H4 (cell line): ENCODE data around the gene ONECUT3. TPM values are rescaled to one million over a fixed set of nuclear protein-coding genes. Genes with fewer than 3 reads are reported as not detected.
"Not testable (repeated sequence)": the region's sequence is repeated elsewhere in the genome, so short reads cannot be mapped to it uniquely, and the experiment has no call there.

Experiments
- DNase-seq: peaks from one replicate; pipeline ENCODE4 v3.0.0-alpha.2; 2015; ENCODE audit warnings: low spot score
- total RNA-seq: library from RNA; depleted of rRNA; stranded (reverse); fragments of >200 nt; shearing (Covaris generic); gene quantifications from 2 replicates; pipeline ENCODE4 v1.2.3, GENCODE V29; 2014; rRNA removed

Gene ONECUT3
- not detected in 2 replicates for total RNA-seq

DNA sequence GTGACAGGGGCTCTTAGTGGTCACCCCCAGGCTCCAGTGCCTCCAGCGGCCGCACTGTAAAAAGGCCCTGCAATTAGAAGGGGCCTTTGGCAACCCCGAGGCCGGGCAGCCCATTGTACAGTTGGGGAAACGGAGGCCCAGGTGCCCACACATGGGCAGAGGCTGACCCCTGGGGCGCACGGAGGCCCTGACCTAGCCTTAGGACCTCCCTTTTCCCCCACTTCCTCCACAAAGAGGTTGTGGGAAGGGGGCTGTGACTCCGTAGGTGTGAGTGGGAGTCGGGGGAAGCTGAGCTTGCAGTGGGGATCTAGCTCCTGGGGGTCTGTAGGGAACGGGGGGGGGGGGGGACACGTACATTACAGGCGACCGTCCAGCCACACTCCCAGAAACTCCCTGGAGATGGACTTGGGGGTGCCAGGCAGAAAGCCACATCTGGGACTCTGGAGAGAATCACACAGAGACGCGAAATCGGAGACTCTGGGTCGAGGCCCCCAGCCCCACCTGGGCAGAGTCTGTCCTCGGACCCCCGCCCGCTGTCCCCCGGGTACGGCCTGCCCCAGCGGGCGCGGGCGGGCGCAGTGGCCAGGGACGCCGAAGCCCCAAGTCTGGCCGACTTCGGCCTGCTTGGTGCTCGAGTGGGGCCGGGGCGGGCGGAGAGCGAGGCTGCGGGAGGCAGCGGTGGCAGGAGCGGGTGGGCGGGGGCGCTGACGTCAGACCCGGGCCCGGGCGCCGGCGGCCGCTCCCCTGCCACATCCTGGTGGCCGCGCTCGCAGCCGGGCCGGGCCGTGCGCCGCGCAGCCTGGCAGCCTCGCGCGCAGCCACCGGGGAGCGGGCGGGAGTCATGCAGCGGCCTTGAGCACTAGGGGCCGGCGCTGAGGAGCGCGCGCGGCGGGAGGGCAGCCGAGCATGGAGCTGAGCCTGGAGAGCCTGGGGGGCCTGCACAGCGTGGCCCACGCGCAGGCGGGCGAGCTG, at the start of gene ONECUT3:
Gene ONECUT3, plus strand, starts transcription at position 750 of the 972 bp plus-strand sequence. Its CDS starts 157 bp downstream, at position 907.
- DNase-seq: no peak

DNA sequence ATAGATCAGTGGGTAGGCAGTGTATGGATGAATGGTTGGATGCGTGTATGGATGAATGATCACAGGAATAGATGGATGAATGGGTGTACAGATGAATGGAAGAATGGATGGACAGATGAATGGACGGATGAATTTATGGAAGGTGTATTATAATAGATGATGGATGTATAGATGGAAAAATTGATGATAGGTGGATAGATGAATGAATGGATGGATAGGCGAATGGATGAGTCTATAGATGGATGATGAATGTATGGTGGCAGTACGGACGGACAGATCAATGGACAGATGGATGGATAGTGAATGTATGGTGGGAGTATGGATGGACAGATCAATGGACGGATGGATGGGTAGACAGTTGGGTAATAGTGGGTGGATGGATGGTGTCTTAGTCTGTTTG, 49.0 kb upstream of the ONECUT3 start:
- DNase-seq: no peak

DNA sequence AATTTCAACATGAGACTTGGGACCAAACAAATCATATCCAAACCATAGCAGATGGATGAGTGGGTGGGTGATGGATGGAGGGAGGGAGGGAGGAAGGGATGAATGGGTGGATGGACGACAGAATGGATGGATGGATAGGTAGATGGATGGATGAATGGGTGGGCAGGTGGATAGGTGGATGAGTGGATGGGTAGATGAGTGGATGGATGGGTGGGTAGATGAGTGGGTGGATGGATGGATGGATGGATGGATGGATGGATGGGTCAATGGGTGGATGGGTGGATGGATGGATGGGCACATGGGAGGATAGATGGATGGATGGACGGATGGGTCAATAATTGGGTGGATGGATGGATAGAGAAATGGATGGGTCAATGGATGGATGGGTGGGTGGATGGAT, 47.9 kb upstream of the ONECUT3 start:
- no peak for DNase-seq

DNA sequence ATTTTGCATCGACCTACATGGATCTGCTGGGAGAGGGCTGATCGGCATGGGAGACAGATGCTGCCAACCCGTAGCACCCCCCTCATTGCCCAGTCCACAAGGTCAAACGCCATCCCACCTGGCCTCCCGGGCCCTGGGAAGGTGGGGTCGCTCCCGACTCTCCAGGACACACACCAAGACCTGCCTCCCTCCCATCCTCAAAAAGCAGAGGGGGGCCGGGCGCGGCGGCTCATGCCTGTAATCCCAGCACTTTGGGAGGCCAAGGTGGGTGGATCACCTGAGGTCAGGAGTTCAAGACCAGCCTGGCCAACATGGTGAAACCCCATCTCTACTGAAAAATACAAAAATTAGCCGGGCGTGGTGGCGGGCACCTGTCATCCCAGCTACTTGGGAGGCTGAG, 46.7 kb upstream of the ONECUT3 start:
- not testable (repeated sequence) for DNase-seq

DNA sequence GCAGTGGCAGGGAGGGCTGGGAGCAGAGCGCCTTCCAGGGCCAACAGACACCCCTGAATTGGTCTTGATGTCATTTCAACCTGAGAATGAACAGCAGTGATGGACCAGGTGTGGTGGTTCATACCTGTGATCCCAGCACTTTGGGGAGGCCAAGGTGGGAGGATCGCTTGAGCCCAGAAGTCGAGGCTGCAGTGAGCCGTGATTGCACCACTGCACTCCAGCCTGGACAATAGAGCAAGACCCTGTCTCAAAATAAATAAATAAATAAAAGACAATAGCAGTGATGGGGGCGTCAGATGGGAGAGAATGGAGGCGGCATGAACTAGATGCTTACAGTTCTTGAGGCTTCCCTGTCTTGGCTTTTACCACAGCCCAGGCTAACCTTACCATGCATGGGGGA, 46.1 kb upstream of the ONECUT3 start:
- DNase-seq: no peak

DNA sequence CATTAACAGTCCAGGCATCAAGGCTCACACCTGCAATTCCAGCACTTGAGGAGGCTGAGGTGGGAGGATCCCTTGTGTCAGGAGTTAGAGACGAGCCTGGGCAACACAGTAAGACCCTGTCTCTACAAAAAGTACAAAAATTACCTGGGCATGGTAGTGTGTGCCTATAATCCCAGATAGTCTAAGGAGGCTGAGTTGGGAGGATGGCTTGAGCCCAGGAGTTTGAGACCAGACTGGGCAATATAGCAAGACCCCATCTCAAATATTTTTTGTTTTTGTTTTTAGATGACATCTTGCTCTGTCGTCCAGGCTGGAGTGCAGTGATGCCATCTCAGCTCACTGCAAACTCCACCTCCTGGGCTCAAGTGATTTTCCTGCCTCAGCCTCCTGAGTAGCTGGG, 40.1 kb upstream of the ONECUT3 start:
- DNase-seq: no peak

DNA sequence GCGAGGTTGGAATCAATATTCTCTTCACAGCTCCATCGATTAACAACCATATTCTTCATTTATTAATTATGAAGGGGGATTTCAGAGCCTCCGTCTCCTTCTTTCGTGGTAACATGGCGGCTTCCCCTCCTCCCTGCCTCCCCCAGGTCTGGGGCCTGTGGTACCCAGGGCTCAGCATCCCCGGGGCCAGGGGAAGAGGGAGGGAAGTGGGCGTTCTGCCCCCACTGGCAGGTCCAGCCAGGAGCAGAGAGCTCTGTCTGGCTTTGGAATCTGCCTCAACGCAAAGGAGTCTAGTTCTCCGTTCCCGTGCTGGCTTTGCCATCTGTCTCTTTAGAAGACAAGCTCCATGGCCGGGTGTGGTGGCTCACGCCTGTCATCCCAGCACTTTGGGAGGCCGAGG, 37.8 kb upstream of the ONECUT3 start:
- DNase-seq: no peak

DNA sequence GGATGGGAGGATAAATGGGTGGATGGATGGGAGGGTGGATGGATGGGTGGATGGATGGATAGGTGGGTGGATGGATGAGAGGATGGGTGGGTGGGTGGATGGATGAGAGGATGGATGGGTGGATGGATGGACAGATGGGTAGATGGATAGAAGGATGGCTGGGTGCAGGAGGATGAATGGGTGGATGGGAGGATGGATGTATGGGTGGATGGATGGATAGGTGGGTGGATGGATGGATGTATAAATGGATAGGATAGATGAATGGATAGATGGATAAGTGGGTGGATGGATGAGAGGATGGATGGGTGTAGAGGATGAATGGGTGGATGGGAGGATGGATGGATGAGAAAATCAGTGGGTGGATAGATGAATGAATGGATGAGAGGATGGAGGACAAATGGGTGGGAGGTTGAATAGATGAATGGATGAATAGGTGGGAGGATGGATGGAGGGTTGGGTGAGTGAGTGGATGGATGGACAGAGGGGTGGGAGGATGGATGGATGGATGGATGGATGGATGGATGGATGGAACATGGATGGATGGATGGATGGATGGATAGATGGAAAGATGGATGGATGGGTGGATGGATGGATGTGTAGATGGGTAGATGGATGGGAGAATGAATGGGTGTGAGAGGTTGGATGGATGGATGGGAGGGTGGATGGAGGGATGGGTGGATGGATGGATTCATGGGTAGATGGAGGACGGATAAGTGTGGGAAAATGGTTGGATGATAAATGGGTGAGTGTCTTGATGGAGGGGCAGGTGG, 35.9 kb upstream of the ONECUT3 start:
- DNase-seq: no peak

DNA sequence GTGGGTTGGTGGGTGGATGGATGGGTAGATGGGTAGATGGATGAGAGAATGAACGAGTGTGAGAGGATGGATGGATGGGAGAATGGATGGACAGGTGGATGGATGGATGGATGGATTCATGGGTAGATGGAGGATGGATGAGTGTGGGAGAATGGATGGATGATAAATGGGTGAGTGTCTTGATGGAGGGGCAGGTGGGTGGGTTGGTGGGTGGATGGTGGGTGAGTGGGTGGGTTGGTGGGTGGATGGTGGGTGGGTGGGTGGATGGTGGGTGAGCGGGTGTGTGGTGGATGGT, 35.4 kb upstream of the ONECUT3 start:
- DNase-seq: no peak

DNA sequence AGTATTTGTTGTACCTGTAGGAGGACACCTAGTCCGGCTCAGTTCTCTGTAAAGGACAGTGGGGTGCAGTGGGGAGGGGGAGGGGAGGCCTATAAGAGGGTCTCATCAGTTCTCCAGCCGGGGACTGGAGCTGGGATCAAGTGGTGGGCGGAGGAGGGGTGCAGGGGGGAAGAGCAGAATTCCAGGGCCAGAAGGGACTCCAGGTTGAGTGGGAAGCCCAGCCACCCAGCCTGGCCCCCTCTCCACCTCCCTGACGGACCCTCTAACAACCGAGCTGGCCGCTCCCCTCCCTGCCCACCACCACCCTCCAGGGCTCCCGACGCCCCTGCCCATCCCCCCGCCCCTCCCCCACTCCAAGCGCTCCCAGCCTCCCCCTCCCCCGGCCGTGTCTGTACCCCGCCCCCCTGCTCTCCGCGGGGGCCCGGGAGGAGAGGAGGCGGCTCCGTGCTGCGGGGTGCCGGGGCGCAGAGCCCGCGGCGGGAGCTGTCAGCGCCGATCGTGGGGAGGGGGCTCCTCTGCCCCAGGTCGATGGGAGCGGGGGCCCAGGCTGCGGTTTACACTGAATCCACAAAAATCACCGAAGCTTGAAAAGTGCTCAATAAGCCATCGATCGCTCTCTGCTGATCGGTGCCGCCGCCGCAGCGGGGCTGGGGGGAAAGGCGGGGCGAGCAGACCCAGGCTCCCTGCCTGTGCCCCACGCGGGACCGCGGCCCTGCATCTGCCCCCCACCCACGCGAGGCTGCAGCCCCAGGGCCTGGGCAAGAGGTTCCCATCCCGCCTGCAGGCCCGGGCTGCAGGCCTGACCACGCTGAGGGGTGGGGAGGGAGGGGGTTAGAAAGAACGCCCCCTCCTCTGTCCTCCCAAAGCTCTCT, 34.6 kb upstream of the ONECUT3 start:
- no peak for DNase-seq

DNA sequence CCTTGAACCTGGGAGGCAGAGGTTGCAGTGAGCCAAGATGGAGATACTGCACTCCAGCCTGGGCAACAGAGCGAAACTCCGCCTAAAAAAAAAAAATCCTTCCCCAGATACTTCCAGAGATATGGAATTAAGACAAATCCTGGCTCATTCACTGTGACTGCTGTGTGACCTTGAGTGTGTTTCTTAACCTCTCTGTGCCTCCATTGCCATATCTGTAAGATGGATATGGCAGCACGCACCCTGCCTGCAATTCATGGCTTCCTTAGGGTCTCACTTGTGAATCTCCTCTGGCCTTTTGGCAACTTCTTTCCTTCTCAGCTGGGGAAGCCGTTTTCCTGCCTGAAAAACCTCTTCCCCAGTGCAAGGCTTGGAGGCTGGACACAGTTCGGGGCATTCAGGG, 33.8 kb upstream of the ONECUT3 start:
- DNase-seq: no peak

DNA sequence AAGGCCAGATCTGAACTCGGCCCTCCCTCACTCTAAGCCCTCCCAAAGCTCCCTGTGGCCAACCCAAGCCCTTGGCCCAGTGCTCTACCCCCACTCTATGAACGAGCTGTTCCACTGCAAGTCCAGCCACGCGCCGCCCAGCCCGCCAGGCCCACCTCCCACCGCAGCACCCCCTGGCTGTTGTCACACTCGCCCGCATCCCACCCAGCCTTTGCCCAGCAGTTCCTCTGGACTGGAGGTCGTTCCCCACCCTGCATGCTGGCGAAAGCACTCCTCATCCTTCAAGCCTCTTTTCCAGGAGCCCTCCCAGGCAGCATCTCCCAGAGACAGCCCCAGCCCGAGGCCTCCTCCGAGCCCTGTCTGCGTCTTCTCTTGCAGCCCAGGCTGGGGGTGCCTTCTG, 33.1 kb upstream of the ONECUT3 start:
- no peak for DNase-seq

DNA sequence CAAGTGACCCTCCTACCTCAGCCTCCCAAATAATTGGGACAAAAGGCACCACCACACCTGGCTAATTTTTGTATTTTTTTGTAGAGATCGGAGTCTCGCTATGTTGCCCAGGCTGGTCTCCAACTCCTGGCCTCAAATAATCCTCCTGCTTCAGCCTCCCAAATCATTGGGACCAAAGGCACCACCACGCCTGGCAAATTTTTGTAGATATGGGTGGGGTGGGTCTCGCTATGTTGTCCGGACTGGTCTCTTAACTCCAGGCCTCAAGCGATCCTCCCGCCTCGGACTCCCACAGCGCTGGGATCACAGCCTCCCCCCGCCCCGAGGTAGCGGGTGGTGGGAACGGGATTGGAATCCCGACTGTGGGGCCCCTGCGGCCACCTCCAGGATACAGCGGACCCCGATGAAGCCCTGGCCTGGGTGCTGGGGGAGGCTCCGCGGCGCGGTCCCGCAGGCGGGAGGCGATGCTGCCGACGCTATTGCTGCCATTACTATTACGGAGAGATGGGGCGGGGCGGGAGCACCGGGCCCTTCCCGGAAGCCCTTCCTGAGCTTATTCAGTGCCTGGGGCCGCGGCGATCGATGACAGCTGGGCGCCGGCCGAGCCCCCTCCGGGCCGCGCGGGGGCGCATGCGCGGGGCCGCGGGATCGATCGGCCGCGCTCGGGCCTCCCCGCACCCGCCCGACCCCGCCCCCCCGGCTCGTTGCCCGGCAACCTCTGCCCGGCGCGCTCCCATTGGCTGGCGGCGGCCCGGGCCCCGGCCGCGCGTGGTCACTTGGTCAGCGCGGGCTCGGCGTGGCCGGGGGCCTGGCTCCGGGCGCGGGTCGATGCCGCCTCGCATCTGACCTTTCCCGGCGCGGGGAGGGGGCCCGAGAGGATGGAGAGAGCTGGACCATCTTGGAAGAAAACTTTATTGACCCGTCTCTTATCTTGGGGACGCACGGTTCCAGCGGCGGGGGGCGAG, 27.9 kb upstream of the ONECUT3 start:
- DNase-seq: no peak

DNA sequence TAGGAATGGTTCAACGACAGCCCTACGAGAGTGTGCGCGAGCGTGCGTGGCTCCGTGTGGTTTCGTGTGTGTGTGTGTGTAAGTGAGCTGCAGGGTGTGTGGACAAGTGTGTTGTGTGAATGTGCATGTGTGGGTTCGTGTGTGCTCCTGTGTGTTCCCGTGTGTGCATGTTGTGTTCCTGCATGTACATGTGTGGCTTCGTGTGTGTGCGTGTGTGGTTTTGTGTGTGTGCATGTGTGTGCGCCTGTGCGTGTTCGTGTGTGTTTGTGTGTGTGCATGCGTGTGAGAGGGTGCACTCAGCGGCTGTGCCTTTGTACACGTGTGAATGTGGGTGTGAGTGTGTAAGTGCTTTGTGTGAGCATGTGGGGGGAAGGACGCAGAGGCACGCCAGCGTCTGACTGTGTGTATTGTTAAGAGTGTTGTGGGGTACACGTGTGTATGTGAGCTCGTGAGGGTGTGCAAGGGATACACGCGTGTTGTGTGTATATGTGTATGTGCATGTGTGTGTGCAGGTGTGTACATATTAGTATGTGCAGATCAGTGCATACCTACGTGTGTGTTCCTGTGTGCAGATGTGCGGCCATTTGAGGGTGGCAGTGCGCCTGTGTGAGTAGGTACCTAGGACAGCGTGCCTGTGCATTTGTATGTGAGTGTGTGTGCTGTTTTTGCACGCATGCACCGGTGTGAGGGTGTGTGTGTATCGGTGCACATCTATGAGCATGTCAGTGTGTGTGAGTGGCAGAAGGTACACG, 24.3 kb upstream of the ONECUT3 start:
- DNase-seq: no peak

DNA sequence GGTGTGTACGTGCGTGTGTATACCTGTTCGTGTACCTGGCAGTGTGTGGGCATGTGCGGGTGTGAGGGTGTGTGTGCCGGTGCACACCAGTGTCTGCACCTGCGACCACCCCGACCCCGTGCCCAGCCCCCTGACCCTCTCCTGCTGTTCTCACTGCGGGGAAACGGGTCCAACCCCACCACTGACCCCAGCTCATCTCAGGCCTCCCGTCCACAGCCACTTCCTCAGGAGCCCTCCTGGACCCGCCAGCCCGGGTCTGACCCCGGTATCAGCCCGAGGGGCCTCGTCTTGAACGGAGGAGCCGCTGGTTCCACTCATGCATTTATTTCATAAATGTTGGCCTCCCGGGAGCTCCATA, 23.8 kb upstream of the ONECUT3 start:
- no peak for DNase-seq

DNA sequence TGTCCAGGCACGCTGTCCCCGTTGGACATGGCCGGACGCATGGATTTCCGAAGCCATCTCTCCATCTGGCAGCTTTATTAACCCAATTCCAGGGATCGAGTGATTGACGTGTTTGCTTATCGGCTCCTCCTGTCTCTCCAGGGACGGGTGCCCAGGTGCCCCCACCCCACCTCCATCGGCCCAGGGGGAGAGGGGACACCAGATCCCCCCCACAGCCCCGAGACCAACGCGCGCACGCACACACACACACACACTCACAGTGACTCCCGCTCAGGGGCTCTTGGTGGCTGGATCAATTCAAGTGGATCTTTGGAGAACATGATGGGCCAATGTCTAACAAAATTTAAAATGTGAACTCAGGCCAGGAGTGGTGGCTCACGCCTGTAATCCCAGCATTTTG, 23.1 kb upstream of the ONECUT3 start:
- DNase-seq: no peak

DNA sequence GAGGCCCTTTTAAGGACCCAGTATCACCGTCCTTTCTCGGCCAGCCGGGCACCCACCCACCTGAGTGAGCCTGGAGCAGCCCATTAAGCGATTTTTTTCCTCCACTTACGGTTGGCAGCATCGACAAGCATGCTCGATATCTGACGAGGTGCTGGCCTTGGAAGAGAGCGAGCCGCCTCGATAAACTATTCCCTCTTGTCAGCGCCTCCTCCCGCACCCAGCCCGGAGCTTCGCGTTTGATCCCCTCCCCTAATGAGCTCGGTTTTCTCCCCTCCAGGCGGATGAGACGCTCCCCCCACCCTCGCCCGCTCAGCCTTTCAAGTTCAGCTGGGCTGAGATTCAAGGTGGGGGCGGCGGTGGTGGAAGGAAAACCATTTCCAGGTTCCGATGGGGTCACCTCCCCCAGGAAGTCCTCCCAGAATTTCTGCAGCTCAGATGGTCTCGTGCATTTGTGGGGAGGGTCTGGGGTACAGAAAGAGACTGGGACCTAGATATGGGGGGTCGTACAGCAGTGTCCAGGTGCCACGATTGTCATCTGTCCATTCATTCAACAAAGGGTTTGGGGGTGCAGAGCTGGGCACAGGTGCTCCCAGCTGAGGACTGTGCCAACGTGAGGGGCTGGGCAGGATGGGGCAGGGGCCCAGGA, 18.9 kb upstream of the ONECUT3 start:
- no peak for DNase-seq

DNA sequence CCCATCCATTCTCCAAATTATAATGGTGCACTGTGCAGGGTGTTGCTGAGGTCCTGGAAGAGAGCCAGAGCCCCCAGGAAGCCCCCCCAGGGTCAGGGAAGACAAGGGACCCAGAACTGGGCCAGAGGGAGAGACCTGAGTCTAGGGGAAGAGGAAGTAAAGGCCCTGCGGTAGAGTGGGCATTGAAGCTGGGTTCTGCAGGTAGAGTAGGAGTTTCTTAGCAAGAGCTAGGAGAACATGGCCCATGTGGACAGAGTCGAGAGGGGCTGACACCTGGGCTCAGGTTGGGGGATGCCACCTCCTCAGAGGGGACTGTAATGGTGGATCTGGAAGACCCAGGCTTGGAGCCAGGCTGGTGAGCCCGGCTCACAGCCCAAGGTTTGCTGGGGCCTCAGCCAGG, 17.0 kb upstream of the ONECUT3 start:
- no peak for DNase-seq

DNA sequence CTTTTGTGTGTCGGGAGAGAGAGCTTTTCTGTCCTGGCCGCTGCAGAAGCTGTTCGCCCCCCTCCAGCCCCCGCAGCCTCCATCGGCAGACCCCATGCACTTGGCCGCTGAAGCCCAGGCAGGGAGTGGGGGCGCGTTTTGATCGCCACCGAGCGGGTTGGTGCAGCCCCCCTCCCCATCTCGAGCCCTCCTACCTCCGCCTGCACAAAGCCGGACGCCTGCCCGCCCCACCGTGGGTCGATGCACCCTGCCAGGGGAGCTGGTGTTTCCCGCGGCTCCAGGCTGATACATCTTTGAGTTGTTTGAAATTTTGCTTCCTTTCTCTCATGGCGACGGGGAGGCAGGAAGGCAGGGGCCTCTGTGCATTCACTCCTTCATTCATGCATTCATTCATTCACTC, 16.4 kb upstream of the ONECUT3 start:
- no peak for DNase-seq
